Epithelial cell of proximal tubule (primary cell): ENCODE data around the gene LSM12. TPM values are rescaled to one million over a fixed set of nuclear protein-coding genes. Genes with fewer than 3 reads are reported as not detected.

Source experiments
- DNase-seq: peaks from one replicate; pipeline ENCODE4 v3.0.0-alpha.2; 2011; ENCODE audit warnings: low read depth
- H3K4me3 ChIP-seq: 2 replicates; pipeline ENCODE4 v1.5.1; 2011; ENCODE audit warnings: low read depth, mild to moderate bottlenecking, low read length
- CTCF ChIP-seq: conservative IDR thresholded peaks from 2 replicates; pipeline ENCODE4 v1.5.1; 2012; ENCODE audit warnings: low read depth, mild to moderate bottlenecking, low read length
- total RNA-seq: library from RNA; depleted of rRNA; stranded (reverse); fragments of >200 nt; gene quantifications from 2 replicates; pipeline ENCODE4 v1.2.3, GENCODE V29; 2015

The LSM12 gene
- total RNA-seq, 1 donor from 2014 or later = 58.5 TPM

DNA sequence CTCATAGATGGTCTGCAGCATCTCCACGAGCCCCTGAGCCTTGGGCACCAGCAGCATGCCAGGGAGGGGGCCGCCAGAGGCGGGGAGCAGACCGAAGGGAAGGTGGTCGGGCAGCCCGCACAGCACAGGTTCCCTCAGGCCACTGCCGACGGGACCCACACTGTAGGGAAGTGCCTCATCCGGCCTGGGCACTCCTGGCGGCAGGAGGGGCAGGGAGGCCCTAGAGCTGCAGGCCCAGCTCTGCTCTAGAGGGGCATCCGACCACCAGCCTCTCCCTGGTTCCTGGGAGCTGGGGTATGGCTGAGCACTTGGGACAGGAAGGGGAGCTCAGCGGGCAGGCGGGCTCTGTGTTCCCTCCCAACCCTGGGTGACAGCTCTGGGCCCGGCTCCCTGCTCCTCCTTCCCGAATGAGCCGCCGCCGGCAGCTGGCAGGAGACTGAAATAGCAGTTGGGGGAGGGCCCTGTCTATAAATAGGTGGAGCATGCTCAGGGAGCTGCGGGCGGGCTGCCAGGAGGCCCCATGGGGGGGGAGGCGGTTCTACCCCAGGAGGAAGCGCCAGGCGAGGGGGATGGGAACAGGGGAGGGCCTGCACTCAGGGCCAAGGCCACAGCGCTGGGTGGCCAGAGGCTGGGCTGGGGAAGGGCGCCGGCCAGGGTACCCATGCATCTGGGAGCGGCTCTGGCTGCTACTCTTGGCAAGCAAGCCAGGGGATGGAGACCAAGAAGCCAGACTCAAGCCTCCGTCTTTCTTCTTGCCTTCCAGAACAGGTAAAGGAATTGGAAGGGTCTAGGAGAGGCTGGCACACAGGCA, 44.6 kb upstream of the LSM12 start:
- DNase-seq = no peak
- no peak for TF ChIP-seq CTCF
- H3K4me3 ChIP-seq = no peak overlapping the region

DNA sequence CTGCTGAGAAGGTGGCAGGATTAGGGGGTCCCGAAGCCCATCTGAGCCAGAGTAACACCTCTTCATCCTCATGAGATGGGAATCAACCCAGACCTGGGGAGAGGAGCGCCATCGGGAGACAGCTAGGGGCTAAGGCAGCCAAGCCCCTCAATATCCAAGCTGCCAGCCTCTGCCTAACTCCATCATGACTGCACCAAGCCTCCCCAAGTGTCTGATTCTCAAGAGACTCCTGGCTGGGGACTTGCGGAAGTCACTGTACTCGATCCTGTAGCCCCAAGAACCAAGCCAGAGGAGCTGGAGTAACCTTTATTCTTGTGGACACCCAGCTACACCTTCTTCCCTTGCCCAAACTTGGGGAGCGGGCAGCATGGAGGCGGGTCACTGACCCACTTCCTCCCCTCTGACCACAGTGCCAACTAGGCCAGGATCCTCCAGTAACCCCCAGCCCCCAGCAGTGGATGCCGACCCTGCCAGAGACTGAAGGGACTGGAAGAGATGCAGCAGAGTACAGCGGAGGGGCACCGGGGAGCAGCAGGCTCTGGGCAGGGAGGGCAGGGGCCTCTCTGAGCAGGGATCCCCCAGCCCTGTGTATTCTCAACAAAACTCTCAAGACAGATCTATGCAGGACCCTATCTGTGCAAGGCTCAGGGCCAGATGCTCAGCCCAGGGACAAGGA, 43.7 kb upstream of the LSM12 start:
- no peak for DNase-seq
- H3K4me3 ChIP-seq = no peak overlapping the region
- no peak for TF ChIP-seq CTCF

GRCh38 chr17:44109312-44109630, 42.8 kb upstream of the LSM12 start:
- TF ChIP-seq CTCF = no peak
- DNase-seq = no peak
- no peak overlapping the region for H3K4me3 ChIP-seq

DNA sequence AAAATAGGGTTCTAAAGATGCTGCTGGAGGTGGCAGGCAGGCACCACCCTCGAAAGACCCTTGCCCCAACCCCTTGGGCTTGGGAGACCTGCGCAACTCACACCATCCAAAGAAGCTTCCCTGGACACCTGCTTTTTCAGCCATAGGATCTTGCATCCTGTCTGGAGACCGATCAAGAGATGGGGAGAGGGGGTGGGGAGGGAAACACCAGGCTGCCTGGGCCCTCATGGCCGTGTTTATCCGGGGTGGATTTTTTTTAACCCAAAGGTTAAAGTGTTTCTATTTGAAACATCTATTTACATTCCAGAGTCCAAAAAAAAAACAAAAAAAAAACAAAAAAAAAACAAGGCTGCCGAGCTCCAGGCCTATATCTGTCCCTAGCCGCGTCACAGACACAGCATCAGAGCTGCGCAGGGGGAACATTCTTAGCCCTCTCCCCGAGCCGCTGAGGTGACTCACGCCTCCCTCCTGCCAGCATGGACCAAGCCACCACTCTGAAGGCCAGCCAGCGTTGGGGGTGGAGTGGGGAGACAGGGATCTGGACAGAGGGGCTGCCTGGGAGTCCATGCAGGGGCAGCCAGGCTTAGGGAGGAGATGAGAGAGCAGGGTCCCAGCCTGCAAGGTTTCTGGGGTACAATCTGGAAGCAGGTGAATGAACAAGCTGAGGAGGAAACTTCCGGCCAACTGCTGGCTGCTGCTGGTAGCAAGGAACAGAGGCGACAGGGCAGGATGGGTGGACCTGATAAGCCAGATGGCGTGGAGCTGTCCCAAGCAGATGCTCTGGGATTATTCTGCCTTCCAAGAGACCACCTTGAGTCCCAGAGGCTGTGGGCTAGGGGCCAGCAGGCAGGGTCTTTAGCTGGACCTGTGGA, 42.2 kb upstream of the LSM12 start:
- DNase-seq = no peak
- no peak for TF ChIP-seq CTCF
- H3K4me3 ChIP-seq = no peak overlapping the region

- no peak overlapping the region for H3K4me3 ChIP-seq
- TF ChIP-seq CTCF = no peak
- DNase-seq = no peak
Observed at GRCh38 chr17:44106801-44107200, 40.3 kb upstream of the LSM12 start.

DNA sequence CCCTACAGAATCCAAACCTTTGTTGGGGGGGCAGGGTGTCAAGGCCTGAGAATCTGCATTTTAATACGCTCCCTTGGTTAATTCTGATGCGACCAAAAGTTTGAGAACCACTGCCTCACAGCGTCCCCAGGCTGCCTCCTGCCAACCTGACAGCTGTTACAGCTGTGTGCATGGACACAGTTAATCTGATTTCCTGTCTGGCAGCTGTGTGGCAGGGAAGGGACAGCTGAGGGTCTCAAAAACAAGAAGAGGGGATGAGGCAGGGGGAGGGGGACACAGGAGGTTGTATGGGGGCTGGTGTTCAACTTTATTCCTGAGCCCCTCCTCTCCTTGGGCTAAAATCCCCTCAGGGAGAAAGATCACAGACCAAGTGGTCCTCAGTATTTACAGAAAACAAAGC, 39.5 kb upstream of the LSM12 start:
- no peak for TF ChIP-seq CTCF
- no peak overlapping the region for H3K4me3 ChIP-seq
- DNase-seq = no peak
